GM21423 (cell line): ENCODE measurements around the gene DHRS3.

ENCODE experiments used
- ATAC-seq: cut with Tn5 transposase; IDR thresholded peaks from one replicate; pipeline ENCODE4 v1.9.1; 2021; ENCODE audit warnings: mild to moderate bottlenecking, moderate library complexity; ENCODE audit not compliant: unreplicated experiment

Gene DHRS3

DNA sequence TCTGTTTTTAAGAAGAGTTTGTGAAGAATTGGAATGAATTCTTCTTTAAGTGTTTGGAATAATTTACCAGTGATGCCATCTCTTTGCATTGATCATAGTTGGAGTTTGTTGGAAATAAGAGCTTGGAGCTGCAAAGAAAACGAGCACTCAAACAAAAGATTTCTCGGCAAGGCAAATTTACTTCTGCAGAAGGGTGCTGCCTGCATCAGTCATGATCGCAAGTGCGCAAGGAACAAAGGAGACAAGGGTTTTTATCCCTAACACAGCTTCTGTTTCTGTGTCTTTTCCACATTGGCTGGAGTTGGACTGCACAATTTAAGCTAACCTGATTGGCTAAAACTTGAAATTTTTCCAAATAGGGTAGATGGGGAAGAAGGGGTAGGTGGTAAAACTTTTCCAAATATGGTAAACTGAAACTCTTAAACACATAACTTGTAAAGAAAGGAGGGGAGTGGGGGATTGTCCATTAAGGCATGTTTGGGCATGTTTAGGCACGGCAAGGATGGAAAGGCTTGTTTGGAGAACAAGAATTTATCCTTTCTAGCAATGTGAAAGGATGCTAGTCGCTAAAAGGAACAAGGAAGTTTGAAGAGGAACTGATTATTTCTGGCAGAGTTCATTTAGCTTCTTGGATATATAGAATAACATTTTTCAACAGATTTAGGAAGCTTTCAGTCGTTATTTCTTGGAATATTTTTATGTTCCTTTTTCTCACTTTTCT lies 22.4 kb upstream of the DHRS3 start:
- no peak for ATAC-seq

GRCh38 chr1:12637693-12638092 lies 19.7 kb upstream of the DHRS3 start:
- ATAC-seq = no peak

DNA sequence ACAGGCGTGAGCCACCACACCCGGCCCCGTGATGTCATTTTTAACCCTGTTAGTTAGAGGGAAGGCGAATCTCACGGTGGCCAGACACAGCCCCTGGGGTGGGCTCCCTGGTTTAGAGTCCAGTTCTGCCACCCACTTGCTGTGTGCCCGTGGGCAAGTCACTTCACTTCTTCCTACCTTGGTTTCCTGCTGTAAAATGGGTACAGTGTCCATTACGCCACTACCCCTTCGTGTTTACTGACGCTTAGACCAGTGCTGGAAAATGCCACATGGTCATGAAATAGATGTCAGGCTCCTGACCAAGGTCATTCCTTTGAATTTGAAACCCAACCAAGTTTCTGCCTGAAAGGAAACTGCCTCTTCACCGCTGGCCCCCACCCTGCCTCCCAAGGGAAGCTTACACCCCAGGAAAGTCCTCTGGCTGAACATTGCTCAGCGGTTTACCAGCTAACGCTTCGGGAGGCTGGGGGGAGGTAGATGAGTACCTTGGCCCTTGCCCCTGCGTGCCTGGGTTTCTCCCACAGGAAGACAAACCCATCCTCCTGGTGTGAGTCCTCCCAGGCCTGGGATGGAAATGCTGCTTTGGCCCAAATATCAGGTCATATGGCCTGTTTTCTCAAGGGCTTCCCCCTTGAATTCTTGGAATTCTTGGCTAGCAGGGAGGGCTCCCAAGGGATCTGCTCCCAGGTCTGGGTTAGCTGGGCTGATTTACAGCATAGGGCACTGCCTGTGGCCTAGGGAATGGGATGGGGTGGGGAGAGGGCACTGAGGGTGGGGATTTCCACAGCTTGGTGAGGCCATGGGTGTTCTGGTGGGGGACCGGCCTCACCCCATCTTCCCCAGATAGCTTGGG lies 18.3 kb upstream of the DHRS3 start:
- ATAC-seq = no peak

- ATAC-seq = no peak
These were observed 16.7 kb upstream of the DHRS3 start for GRCh38 chr1:12634696-12635202.

DNA sequence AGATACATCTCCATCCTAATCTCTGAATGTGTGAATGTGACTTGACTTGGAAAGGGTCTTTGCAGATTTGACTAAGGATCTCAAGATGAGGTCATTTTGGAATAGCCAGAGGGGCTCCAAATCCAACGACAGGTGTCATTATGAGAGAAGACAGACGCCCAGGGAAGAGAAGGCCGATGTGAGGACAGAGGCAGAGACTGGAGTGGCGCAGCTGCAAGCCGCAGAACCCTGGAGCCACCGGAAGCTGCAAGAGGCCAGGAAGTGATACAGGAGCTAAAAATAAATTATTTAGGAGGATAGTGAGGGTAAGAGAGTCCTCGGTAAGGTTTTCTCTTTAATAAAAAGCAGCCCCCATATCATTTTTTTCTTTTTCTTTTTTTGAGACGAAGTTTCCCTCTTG lies 16.1 kb upstream of the DHRS3 start:
- no peak for ATAC-seq

- no peak for ATAC-seq
These were observed 13.6 kb upstream of the DHRS3 start for GRCh38 chr1:12631571-12631970.

GRCh38 chr1:12630946-12631530 lies 13.0 kb upstream of the DHRS3 start:
- ATAC-seq = no peak

GRCh38 chr1:12629985-12630760 lies 12.2 kb upstream of the DHRS3 start:
- no peak for ATAC-seq

GRCh38 chr1:12629511-12629956 lies 11.5 kb upstream of the DHRS3 start:
- ATAC-seq = no peak

- ATAC-seq = no peak
These were observed 9.3 kb upstream of the DHRS3 start for GRCh38 chr1:12627296-12627695.

GRCh38 chr1:12626888-12627287 lies 8.9 kb upstream of the DHRS3 start:
- no peak for ATAC-seq

- no peak for ATAC-seq
These were observed 7.3 kb upstream of the DHRS3 start for GRCh38 chr1:12625276-12625675.

- no peak for ATAC-seq
These were observed 4.5 kb upstream of the DHRS3 start for GRCh38 chr1:12622506-12622905.

DNA sequence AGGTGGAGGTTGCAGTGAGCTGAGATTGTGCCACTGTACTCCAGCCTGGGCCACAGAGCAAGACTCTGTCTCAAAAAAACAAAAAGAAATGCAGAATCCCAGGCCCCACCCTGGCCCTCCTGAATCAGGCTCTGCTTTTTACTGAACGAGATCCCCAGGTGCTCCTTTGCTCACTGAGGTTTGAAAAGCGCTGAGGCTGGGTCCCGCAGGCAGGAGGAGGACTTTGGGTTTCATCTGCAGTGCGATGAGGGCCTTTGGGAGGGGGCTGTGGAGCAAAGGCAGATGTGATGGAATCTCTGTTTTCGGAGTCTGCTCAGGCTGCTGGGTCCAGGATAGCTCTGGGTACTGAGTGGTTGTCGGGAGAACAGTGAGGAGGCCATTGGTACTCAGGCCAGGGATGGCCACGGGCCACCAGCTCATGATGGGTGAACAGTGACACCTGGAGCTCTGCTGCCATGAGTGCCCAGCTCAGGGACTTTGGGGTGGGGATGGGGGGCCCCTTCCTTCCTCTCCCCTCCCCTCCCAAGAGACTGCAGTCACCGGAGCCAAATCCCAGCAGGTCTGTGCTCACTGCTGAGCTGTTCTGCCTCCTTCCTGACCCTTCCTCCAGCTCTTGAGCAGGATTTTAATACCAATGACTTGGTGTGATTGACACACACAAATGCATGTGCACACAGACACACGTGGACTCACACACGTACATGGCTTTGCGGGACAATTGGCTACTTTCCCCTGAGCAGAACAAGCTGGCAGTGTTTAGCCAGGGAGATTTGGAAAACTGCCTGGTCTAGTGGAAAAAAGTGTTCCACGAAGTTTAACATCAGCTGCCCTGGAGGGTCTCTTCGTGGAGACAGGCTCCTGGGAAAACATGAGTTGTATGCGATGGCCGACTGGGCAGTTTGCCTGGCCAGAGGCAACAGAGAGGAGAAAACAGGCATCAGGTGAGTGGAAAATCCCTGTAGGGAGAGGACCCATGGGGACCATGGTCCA lies 3.6 kb upstream of the DHRS3 start:
- no peak for ATAC-seq

DNA sequence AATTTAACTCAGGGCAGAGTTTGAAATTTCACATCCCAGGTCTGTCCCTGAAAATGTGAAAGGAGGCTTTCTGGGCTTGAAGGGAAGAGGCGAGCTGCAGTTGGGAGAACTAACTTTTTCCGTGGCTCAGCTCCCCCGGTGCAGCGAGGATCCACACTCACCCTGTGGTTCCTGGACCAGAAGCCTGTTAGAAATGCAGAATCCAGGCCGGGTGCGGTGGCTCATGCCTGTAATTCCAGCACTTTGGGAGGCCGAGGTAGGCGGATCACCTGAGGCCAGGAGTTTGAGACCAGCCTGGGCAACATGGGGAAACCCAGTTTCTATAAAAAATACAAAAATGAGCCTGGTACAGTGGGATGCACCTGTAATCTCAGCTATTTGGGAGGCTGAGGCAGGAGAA lies 2.9 kb upstream of the DHRS3 start:
- no peak for ATAC-seq

DNA sequence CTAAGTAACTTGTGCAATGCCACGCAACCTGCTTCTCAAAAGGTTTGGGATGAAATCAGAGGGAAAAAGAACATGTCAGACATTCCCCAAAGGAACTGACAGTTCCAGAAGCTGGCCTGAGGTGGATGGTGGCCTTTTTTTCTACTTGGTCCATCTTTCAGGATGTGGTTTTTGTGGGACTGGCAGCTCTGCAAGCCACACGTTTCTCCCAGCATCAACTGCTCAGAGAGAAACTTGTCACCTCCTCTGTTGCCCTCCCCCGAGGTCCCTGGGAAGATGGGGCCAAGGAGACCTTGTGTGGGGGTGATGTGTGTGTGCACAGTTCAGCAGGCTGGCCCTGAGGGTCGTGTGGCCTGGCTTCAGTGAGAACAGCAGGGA lies 2.5 kb upstream of the DHRS3 start:
- no peak for ATAC-seq

GRCh38 chr1:12619792-12620487 lies 1.9 kb upstream of the DHRS3 start:
- peak; percentile 48 for ATAC-seq

DNA sequence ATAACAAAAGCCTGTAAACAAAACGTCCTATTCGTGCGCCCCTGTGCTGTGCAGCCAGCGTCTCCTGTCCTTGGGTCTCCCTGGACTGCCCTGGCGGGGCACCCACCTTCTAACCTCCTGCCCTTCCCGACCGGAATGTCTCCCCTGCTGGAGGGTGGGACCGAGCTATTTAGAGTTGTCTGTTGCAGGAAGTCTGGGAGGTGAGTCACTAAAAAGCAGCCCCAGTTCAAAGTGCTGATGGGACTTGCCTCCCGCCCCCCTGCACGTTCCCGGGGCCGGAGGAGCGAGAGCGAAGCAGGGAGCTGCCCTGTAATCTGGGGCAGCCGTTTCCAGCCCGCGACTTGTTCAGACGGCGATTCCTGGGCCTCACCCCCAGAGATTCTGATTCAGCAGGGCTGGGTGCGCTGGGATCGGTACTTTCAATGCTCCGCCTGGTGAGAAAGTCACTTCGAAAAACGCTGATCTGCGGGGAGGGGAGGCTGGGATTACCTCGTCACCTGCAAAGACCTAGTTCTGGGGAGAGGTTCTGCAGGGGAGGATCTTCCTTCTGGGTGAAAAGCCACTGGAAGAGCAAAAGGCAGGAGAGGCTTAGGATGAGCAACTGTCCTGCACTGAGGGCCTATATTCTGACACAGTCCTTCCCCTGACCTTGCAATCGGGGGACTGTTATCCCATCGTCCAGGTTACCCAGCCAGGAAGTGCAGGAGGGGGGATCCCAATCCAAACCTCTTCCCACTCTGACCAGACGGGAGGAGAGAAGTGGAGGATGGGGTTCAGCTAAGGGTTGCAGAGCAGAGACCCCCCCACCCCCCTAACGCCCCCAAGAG lies 1.2 kb upstream of the DHRS3 start:
- no peak for ATAC-seq

DNA sequence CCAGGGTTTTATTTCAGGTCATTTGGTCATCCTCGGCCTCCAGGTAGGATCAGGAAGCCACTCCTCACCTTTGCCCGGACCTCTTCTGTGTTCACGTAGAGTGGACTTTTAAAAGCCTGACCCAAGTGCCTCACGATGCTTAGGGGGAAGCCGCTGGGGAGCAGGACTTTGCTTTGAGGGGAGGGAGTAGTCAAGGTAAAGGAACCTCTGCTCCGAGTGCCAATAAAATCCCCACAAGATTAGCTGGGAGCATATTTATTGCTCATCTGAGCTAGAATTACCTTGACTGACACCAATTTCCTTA lies 603 bp upstream of the DHRS3 start:
- ATAC-seq = no peak
